Measurements from ENCODE around the gene CLCF1.
A peak's percentile ranks its signal among the peaks of the same experiment; 100 is the strongest.
"Not testable (repeated sequence)": the region's sequence is repeated elsewhere in the genome, so short reads cannot be mapped to it uniquely, and the experiment has no call there.

CLCF1 gene

DNA sequence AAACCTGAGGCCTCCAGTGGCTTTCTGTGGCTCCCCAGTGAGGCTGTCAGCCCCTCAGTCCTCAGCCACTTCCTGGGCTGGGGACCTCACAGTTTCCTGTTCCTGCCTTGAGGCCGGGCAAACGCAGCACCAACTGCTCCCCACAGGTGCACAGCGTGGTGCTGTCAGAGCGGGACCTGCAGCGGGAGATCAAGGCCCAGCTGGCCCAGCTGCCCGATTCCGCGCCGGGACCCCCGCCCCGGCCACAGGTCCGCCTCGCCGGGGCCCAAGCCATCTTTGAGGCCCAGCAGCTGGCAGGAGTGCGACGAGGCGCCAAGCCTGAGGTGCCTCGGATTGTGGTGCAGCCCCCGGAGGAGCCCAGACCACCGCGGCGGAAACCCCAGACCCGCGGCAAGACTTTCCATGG lies 35.9 kb upstream of the CLCF1 start:
- DNase-seq, result peak; percentile 56 to 64 (median 60)
- H3K27me3 ChIP-seq (replicated peaks; ENCODE audit: control insufficient read depth, insufficient read depth, low read length, poor library complexity, severe bottlenecking), result no peaks in the 10 kb centered on the region
- H3K4me1 ChIP-seq (ENCODE audit: control insufficient read depth, insufficient read depth, low read length, poor library complexity, severe bottlenecking), result peaks cover 94% of the 10 kb centered on the region
- peak overlapping the region; percentile 53 for H3K4me3 ChIP-seq (ENCODE audit: insufficient read depth, low read depth, low read length, poor library complexity, severe bottlenecking)
- H3K27ac ChIP-seq (ENCODE audit: insufficient read depth, low read length, poor library complexity, severe bottlenecking), result peak overlapping the region; percentile 85
- no peaks in the 10 kb centered on the region for H3K9me3 ChIP-seq (ENCODE audit: control insufficient read depth, low read length)
- H3K36me3 ChIP-seq (ENCODE audit: control insufficient read depth, insufficient read depth, low read length), result peaks cover 18% of the 10 kb centered on the region

DNA sequence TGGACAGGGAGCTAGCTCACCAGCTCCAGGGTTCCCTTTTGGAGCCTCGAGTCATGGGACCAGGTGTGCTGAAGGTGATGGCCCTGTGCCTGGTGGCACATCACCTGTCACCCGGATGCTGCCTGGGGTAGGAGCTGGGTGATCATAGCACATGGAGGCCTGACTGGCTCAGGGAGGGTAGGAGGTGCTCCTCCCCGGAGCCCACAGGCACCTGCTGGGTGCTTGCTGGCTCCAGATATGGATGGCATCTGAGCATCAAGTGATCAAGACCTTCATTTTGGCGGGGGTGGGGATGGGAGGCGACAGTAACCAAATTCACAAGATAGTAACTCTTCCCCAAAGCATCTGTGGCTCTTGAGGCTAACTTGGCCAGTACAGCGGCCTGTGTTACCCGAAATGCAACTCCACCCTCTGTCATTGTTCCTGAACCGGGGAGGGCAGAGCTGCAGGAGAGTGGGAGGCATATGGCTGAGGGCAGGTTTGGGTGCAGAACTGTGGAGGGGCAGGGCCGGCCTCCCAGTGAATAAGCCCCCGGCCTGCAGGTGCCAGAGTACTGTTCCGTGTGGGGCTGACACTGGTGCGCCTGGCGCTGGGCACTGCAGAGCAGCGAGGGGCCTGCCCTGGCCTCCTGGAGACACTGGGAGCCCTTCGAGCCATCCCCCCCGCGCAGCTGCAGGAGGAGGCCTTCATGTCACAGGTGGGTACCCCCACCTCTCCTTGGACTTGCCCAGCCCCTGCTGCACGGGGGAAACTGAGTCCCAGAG lies 35.2 kb upstream of the CLCF1 start:
- Histone ChIP-seq H3K27ac (ENCODE audit: insufficient read depth, low read length, poor library complexity, severe bottlenecking) (peak overlapping the region; percentile 85), H3K4me3 (ENCODE audit: insufficient read depth, low read depth, low read length, poor library complexity, severe bottlenecking) (peak overlapping the region; percentile 53), H3K4me1 (ENCODE audit: control insufficient read depth, insufficient read depth, low read length, poor library complexity, severe bottlenecking) (peaks cover 92% of the 10 kb centered on the region)

DNA sequence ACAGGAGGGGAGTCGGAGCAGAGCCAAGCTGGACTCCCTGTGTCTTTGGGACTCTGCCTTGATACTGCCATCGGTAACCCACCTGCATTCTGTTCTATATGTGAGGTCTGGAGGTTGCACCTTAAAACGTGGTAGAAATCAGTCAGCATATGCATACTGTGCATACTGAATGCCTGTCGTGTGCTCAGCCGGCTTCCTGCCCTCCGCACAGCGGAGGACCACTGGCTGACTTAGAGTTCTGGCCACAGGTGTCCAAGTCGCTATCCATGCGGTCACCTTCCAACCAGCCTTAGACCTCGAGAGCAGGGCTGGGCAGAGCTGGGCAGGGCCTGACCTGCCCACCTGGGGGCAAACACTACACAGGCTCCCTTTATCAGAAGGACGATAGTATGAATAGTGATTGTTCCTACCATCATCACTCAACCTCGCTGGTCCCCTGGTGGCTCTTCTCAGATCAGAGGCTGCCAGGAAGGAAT lies 34.3 kb upstream of the CLCF1 start:
- Histone ChIP-seq H3K9me3 (ENCODE audit: control insufficient read depth, low read length) (no peaks in the 10 kb centered on the region), H3K27me3 (replicated peaks; ENCODE audit: control insufficient read depth, insufficient read depth, low read length, poor library complexity, severe bottlenecking) (no peaks in the 10 kb centered on the region), H3K27ac (ENCODE audit: insufficient read depth, low read length, poor library complexity, severe bottlenecking) (peak overlapping the region; percentile 85), H3K36me3 (ENCODE audit: control insufficient read depth, insufficient read depth, low read length) (peaks cover 18% of the 10 kb centered on the region), H3K4me3 (ENCODE audit: insufficient read depth, low read depth, low read length, poor library complexity, severe bottlenecking) (peak overlapping the region; percentile 53), H3K4me1 (ENCODE audit: control insufficient read depth, insufficient read depth, low read length, poor library complexity, severe bottlenecking) (peaks cover 92% of the 10 kb centered on the region)
- DNase-seq, result no peak

More for the DNA sequence above, 35.2 kb upstream of the CLCF1 start:
- DNase-seq, result no peak
- Histone ChIP-seq H3K36me3 (ENCODE audit: control insufficient read depth, insufficient read depth, low read length) (peaks cover 18% of the 10 kb centered on the region), H3K27me3 (replicated peaks; ENCODE audit: control insufficient read depth, insufficient read depth, low read length, poor library complexity, severe bottlenecking) (no peaks in the 10 kb centered on the region), H3K9me3 (ENCODE audit: control insufficient read depth, low read length) (no peaks in the 10 kb centered on the region)

DNA sequence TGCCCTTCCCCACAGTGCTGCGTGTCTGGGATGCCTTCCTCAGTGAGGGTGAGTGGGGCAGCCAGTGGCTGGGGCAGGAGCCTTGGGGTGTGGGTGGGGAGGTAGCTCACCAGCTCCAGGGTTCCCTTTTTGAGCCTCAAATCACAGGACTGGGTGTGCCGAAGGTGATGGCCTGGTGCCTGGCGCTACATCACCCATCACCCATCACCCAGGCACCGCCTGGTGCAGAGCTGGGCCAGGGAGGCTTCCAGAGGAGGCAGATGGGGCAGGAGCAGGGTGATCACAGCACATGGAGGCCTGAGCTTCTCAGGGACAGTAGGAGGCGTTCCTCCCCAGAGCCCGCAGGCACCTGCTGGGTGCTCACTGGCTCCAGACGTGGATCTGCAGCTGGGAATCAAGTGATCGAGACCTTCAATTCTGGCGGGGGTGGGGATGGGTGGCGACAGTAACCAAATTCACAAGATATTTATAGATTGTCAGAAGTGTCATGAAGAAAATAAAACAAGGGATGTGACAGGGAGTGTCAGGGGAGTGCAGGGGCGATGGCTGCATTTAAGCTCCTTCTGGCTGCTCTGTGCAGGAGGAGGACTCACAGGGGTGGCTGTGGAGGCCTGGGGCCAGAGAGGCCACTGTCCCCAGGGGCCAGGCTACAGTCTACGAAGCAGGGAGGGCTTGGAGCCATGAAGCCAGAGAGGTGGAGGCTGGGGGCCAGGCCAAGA lies 33.7 kb upstream of the CLCF1 start:
- Histone ChIP-seq H3K27ac (ENCODE audit: insufficient read depth, low read length, poor library complexity, severe bottlenecking) (peak overlapping the region; percentile 85), H3K27me3 (replicated peaks; ENCODE audit: control insufficient read depth, insufficient read depth, low read length, poor library complexity, severe bottlenecking) (no peaks in the 10 kb centered on the region), H3K9me3 (ENCODE audit: control insufficient read depth, low read length) (no peaks in the 10 kb centered on the region), H3K4me1 (ENCODE audit: control insufficient read depth, insufficient read depth, low read length, poor library complexity, severe bottlenecking) (peaks cover 92% of the 10 kb centered on the region), H3K36me3 (ENCODE audit: control insufficient read depth, insufficient read depth, low read length) (peaks cover 18% of the 10 kb centered on the region), H3K4me3 (ENCODE audit: insufficient read depth, low read depth, low read length, poor library complexity, severe bottlenecking) (peak overlapping the region; percentile 53)
- DNase-seq, result no peak

DNA sequence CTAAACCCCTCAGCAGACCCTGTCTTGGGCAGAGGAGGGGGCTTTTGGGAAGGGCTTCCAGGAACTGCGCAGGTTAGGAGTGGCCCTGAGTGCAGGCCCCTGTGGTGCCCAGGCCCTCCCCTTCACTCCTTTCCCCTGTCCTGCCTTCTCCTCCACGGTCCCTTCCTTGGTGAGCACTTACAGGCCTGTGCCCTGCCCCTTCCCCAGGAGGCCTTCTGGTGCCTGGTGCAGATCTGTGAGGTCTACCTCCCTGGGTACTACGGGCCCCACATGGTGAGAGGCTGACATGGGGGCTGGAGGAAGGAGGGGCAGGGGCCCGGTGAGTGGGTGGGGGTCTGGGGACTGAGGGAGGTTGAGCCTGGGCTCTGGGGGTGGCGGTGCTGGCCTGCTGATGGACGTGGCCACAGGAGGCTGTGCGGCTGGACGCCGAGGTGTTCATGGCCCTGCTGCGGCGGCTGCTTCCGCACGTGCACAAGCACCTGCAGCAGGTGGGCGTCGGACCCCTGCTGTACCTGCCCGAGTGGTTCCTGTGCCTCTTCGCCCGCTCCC lies 33.1 kb upstream of the CLCF1 start:
- H3K36me3 ChIP-seq (ENCODE audit: control insufficient read depth, insufficient read depth, low read length), result peaks cover 18% of the 10 kb centered on the region
- H3K4me3 ChIP-seq (ENCODE audit: insufficient read depth, low read depth, low read length, poor library complexity, severe bottlenecking), result peak overlapping the region; percentile 82
- peaks cover 88% of the 10 kb centered on the region for H3K4me1 ChIP-seq (ENCODE audit: control insufficient read depth, insufficient read depth, low read length, poor library complexity, severe bottlenecking)

DNA sequence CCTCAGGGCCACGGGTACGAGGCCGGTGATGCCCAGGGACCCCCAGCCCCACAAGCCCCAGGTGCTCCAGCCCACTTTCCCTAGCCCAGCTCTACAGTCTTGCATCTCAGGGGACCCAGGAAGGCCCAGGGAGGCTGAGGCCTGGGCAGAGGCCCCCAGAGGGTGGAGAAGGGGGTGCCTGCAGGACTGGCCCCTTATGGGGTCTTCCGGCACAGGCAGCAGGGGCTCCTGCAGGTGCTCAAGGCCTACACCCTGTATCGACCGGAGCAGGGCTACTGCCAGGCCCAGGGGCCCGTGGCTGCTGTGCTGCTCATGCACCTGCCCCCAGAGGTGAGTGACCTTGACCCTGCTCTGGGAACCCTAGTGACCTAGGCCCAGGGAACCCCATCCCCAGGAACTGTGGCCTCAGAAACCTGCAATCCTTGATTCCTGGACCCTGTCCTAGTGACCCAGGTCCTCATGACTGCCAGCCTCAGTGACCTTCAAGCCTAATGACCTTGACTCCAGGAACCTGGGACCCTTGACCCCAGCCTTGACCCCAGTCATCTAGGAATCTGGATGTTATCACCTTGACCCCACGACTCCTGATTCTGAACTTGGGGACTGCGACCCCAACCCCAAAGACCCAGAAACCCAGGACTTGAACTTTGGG lies 32.4 kb upstream of the CLCF1 start:
- H3K4me1 ChIP-seq (ENCODE audit: control insufficient read depth, insufficient read depth, low read length, poor library complexity, severe bottlenecking), result peaks cover 86% of the 10 kb centered on the region
- peaks cover 18% of the 10 kb centered on the region for H3K36me3 ChIP-seq (ENCODE audit: control insufficient read depth, insufficient read depth, low read length)
- H3K27ac ChIP-seq (ENCODE audit: insufficient read depth, low read length, poor library complexity, severe bottlenecking), result peak overlapping the region; percentile 85
- peak overlapping the region; percentile 82 for H3K4me3 ChIP-seq (ENCODE audit: insufficient read depth, low read depth, low read length, poor library complexity, severe bottlenecking)
- no peaks in the 10 kb centered on the region for H3K9me3 ChIP-seq (ENCODE audit: control insufficient read depth, low read length)
- no peaks in the 10 kb centered on the region for H3K27me3 ChIP-seq (replicated peaks; ENCODE audit: control insufficient read depth, insufficient read depth, low read length, poor library complexity, severe bottlenecking)
- DNase-seq, result no peak

More for the DNA sequence above, 33.1 kb upstream of the CLCF1 start:
- DNase-seq, result no peak
- Histone ChIP-seq H3K9me3 (ENCODE audit: control insufficient read depth, low read length) (no peaks in the 10 kb centered on the region), H3K27me3 (replicated peaks; ENCODE audit: control insufficient read depth, insufficient read depth, low read length, poor library complexity, severe bottlenecking) (no peaks in the 10 kb centered on the region), H3K27ac (ENCODE audit: insufficient read depth, low read length, poor library complexity, severe bottlenecking) (peak overlapping the region; percentile 85)

DNA sequence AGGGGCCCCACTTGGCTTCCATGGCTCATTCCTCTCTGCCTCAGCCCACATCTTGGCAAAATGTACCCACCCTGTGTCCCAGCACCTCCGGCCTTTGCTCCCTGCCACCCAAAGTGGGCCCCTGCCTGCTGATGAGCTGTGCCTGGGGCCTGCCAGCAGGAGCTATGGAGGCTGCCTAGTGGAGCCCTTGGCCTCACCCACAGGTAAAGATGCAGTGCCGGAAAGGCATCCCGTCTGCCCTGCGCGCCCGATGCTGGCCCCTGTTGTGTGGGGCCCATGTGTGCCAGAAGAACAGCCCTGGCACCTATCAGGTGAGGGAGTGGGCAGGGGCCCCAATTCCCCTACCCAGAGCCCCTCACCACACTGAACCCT lies 31.8 kb upstream of the CLCF1 start:
- no peaks in the 10 kb centered on the region for H3K9me3 ChIP-seq (ENCODE audit: control insufficient read depth, low read length)
- peaks cover 18% of the 10 kb centered on the region for H3K36me3 ChIP-seq (ENCODE audit: control insufficient read depth, insufficient read depth, low read length)
- peaks cover 86% of the 10 kb centered on the region for H3K4me1 ChIP-seq (ENCODE audit: control insufficient read depth, insufficient read depth, low read length, poor library complexity, severe bottlenecking)
- peak overlapping the region; percentile 85 for H3K27ac ChIP-seq (ENCODE audit: insufficient read depth, low read length, poor library complexity, severe bottlenecking)
- DNase-seq, result no peak
- H3K4me3 ChIP-seq (ENCODE audit: insufficient read depth, low read depth, low read length, poor library complexity, severe bottlenecking), result peak overlapping the region; percentile 82
- H3K27me3 ChIP-seq (replicated peaks; ENCODE audit: control insufficient read depth, insufficient read depth, low read length, poor library complexity, severe bottlenecking), result no peaks in the 10 kb centered on the region

DNA sequence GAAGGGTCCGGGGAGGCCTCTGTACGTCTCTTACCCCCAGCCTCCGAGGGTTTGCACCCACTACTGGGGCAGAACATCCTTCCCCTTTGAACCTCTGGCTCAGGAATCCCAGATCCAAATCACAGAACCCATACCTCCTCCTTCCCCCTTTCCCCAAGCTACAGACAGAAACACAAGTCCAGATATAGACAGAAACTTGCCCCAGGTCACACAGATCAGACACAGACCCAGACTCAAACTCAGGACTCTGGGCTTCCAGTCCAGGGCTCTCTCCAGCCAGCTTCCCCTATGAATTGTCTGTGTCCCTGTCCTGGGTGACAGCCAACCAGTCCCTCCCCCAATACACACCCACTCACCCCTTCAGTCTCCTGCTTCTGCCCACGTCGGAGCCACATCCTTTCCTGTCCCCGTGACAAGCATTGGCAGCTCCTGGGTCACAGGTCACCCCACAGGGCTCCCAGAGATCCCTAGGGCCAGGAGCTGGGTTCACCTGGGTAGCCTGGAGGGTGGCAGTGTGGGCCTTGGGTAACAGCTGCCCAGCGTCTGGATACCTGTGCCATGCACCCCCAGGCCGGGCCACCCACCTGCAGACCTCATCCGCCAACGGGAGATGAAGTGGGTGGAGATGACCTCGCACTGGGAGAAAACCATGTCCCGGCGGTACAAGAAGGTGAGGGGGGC lies 31.3 kb upstream of the CLCF1 start:
- peaks cover 18% of the 10 kb centered on the region for H3K36me3 ChIP-seq (ENCODE audit: control insufficient read depth, insufficient read depth, low read length)
- H3K4me3 ChIP-seq (ENCODE audit: insufficient read depth, low read depth, low read length, poor library complexity, severe bottlenecking), result peak overlapping the region; percentile 82
- H3K27ac ChIP-seq (ENCODE audit: insufficient read depth, low read length, poor library complexity, severe bottlenecking), result peak overlapping the region; percentile 85
- no peaks in the 10 kb centered on the region for H3K27me3 ChIP-seq (replicated peaks; ENCODE audit: control insufficient read depth, insufficient read depth, low read length, poor library complexity, severe bottlenecking)
- H3K4me1 ChIP-seq (ENCODE audit: control insufficient read depth, insufficient read depth, low read length, poor library complexity, severe bottlenecking), result peaks cover 85% of the 10 kb centered on the region
- DNase-seq, result no peak
- no peaks in the 10 kb centered on the region for H3K9me3 ChIP-seq (ENCODE audit: control insufficient read depth, low read length)

DNA sequence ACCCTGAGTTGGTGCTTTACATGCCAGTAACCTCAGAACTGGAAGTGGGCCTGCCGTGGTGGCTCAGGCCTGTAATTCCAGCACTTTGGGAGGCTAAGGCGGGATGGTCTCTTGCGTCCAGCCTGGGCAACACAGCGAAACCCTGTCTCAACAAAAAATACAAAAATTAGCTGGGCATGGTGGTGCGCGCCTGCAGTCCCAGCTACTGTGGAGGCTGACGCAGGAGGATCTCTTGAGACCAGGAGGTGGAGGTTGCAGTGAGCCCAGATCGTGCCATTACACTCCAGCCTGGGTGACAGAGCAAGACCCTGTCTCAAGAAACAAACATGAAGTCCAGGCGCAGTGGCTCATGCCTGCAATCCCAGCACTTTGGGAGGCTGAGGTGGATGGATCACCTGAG lies 29.7 kb upstream of the CLCF1 start:
- H3K27ac ChIP-seq (ENCODE audit: insufficient read depth, low read length, poor library complexity, severe bottlenecking), result peak overlapping the region; percentile 85
- peaks cover 33% of the 10 kb centered on the region for H3K36me3 ChIP-seq (ENCODE audit: control insufficient read depth, insufficient read depth, low read length)
- H3K4me1 ChIP-seq (ENCODE audit: control insufficient read depth, insufficient read depth, low read length, poor library complexity, severe bottlenecking), result peaks cover 80% of the 10 kb centered on the region
- not testable (repeated sequence) for H3K27me3 ChIP-seq (replicated peaks; ENCODE audit: control insufficient read depth, insufficient read depth, low read length, poor library complexity, severe bottlenecking); H3K9me3 ChIP-seq (ENCODE audit: control insufficient read depth, low read length); DNase-seq
- peak overlapping the region; percentile 82 for H3K4me3 ChIP-seq (ENCODE audit: insufficient read depth, low read depth, low read length, poor library complexity, severe bottlenecking)
